Fibroblast of mammary gland (primary cell): ENCODE results near the gene CLK4.

Source experiments
- DNase-seq: peaks from one replicate; pipeline ENCODE4 v3.0.0-alpha.2; 2010; ENCODE audit warnings: low read depth
- H3K4me3 ChIP-seq: 2 replicates; pipeline ENCODE4 v1.5.1; 2011; ENCODE audit warnings: low read depth, mild to moderate bottlenecking, low read length, moderate library complexity; ENCODE audit not compliant: control insufficient read depth
- TF ChIP-seq, protein P1 (sequence below): conservative IDR thresholded peaks from 2 replicates; pipeline ENCODE4 v1.5.1; 2011; ENCODE audit warnings: low read depth, low read length, inconsistent platforms; ENCODE audit not compliant: control insufficient read depth, insufficient read depth

Gene CLK4

GRCh38 chr5:178581621-178582020 is 45.2 kb downstream of the CLK4 start:
- TF ChIP-seq, protein P1, sequence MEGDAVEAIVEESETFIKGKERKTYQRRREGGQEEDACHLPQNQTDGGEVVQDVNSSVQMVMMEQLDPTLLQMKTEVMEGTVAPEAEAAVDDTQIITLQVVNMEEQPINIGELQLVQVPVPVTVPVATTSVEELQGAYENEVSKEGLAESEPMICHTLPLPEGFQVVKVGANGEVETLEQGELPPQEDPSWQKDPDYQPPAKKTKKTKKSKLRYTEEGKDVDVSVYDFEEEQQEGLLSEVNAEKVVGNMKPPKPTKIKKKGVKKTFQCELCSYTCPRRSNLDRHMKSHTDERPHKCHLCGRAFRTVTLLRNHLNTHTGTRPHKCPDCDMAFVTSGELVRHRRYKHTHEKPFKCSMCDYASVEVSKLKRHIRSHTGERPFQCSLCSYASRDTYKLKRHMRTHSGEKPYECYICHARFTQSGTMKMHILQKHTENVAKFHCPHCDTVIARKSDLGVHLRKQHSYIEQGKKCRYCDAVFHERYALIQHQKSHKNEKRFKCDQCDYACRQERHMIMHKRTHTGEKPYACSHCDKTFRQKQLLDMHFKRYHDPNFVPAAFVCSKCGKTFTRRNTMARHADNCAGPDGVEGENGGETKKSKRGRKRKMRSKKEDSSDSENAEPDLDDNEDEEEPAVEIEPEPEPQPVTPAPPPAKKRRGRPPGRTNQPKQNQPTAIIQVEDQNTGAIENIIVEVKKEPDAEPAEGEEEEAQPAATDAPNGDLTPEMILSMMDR, result no peak
- no peak for DNase-seq
- no peak overlapping the region for H3K4me3 ChIP-seq

DNA sequence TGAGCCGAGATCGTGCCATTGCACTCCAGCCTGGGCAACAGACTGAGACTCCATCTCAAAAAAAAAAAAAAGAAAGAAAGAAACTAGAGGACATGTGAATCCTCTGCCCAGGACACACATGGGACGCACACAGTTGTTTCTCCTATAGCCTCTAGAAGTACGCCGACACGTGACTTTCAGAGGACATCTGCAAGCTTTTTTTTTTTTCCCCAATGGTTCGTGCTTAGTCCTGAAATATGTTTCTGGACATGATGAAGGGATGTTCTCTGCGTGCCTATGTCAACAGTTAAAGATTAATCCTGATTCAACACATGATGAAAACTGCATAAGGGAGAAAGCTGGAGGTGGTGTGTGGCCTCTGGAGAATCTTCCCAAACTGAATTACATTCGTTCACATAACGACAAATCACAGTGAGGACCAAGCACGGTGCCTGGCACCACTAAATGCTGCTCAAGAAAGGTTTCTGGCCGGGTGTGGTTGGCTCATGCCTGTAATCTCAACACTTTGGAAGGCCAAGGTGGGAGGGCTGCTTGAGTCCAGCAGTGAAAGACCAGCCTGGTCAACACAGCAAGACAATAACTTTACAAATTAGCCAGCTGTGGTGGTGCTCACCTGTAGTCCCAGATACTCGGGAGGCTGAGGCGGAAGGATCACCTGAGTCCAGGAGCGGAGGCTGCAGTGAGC is 46.4 kb downstream of the CLK4 start:
- TF ChIP-seq, protein P1, result no peak
- H3K4me3 ChIP-seq, result no peak overlapping the region
- no peak for DNase-seq

GRCh38 chr5:178577944-178578343 is 48.9 kb downstream of the CLK4 start:
- DNase-seq, result no peak
- no peak overlapping the region for H3K4me3 ChIP-seq
- TF ChIP-seq, protein P1, result no peak

GRCh38 chr5:178577376-178577839 is 49.4 kb downstream of the CLK4 start:
- no peak for DNase-seq
- no peak overlapping the region for H3K4me3 ChIP-seq
- TF ChIP-seq, protein P1, result no peak

GRCh38 chr5:178576591-178577351 is 50.1 kb downstream of the CLK4 start:
- H3K4me3 ChIP-seq, result no peak overlapping the region
- TF ChIP-seq, protein P1, result no peak
- no peak for DNase-seq

GRCh38 chr5:178573216-178573615 is 53.6 kb downstream of the CLK4 start:
- TF ChIP-seq, protein P1, result no peak
- DNase-seq, result no peak
- no peak overlapping the region for H3K4me3 ChIP-seq
